ENCODE data around the gene CDH13.

DNA sequence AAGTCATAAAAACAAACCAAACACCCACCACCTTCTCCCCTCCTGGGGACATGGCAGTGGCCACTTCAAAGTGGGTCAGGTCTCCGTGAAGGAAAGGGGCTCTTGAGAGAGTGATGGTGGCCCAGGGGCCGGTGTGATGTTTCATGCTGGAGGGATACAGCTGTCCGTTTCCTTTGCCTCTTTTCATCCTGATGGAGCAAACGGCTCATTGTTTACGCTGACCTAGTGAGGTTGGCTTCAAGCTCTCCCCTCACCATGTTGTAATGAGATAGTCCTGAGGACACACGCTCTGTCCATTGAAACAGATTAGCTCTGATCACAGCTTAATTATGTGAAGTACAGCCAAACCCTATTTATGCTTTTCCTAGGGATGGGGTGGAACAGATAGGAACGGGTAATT, 34.2 kb downstream of the CDH13 start:
- no peak for TF ChIP-seq POLR2A (IDR thresholded peaks at IDR 0.05)
- TF ChIP-seq, protein P1, sequence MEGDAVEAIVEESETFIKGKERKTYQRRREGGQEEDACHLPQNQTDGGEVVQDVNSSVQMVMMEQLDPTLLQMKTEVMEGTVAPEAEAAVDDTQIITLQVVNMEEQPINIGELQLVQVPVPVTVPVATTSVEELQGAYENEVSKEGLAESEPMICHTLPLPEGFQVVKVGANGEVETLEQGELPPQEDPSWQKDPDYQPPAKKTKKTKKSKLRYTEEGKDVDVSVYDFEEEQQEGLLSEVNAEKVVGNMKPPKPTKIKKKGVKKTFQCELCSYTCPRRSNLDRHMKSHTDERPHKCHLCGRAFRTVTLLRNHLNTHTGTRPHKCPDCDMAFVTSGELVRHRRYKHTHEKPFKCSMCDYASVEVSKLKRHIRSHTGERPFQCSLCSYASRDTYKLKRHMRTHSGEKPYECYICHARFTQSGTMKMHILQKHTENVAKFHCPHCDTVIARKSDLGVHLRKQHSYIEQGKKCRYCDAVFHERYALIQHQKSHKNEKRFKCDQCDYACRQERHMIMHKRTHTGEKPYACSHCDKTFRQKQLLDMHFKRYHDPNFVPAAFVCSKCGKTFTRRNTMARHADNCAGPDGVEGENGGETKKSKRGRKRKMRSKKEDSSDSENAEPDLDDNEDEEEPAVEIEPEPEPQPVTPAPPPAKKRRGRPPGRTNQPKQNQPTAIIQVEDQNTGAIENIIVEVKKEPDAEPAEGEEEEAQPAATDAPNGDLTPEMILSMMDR (IDR thresholded peaks at IDR 0.05 in 4 of 5, conservative IDR thresholded peaks at IDR 0.05 in 1 of 5) = no peak
